Measurements from ENCODE around the gene MRPL4. TPM values are rescaled to one million over a fixed set of nuclear protein-coding genes. Genes with fewer than 3 reads are reported as not detected.

Gene MRPL4
- total and polyA plus RNA-seq, 2 of the 13 experiments (the other 11 are each of a cell fraction or from before 2014, with no cell fraction given) = 40.6 to 42.5 TPM

DNA sequence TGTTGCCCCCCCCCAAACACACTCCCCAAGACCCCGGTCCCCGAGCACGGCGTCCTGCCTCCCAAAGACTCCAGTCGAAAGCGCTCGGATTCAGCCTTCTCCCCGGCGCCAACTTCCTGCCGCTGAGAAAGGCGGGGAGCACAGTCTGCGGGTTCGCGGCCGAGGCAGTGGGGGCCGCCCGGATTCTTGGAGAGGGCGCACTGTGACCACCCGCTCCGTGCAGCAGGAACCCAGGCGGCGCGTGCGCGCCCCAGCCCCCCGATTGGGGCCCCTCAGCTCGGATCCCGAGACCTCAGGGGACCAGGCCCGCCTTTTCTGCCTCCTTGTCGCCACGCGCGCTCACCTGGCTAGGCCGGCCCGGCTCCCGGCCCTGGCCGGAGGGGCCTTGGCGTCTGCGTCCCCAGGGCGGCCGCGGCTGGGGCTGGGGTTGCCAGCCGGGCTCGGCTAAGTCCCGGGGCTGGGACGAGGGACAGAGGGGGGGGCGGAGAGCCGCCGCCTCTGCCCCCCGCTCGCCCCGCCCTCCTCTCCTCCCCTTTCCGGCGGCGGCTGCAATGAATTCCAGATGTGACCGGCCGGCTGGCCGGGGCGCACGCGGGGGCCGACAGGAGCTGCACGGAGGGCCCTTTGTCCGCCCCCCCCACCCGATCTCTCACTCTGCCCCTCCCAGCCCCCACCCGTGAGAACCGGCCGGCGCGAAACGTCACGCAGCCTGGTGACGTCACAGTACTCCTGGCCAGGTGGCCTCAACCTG, 21.0 kb upstream of the MRPL4 start, which contains the start of gene S1PR2 (continued):
- TF ChIP-seq, protein P1, sequence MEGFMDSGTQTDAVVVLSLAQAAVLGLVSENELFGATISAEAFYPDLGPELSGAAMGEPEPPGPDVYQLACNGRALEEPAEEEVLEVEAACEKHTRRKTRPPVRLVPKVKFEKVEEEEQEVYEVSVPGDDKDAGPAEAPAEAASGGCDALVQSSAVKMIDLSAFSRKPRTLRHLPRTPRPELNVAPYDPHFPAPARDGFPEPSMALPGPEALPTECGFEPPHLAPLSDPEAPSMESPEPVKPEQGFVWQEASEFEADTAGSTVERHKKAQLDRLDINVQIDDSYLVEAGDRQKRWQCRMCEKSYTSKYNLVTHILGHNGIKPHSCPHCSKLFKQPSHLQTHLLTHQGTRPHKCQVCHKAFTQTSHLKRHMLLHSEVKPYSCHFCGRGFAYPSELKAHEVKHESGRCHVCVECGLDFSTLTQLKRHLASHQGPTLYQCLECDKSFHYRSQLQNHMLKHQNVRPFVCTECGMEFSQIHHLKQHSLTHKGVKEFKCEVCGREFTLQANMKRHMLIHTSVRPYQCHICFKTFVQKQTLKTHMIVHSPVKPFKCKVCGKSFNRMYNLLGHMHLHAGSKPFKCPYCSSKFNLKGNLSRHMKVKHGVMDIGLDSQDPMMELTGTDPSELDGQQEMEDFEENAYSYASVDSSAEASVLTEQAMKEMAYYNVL (CRISPR knock-in tag; IDR thresholded peaks at IDR 0.05; ENCODE audit: borderline replicate concordance) = no peak
- TF ChIP-seq ZNF451 (CRISPR knock-in tag; IDR thresholded peaks at IDR 0.05) = 0 out of 2 replicates have a peak, but pooled peaks have one; percentile 16
- no peak for TF ChIP-seq ZEB1 (IDR thresholded peaks at IDR 0.05; ENCODE audit: insufficient replicate concordance, low read depth)
- TF ChIP-seq, protein P2, sequence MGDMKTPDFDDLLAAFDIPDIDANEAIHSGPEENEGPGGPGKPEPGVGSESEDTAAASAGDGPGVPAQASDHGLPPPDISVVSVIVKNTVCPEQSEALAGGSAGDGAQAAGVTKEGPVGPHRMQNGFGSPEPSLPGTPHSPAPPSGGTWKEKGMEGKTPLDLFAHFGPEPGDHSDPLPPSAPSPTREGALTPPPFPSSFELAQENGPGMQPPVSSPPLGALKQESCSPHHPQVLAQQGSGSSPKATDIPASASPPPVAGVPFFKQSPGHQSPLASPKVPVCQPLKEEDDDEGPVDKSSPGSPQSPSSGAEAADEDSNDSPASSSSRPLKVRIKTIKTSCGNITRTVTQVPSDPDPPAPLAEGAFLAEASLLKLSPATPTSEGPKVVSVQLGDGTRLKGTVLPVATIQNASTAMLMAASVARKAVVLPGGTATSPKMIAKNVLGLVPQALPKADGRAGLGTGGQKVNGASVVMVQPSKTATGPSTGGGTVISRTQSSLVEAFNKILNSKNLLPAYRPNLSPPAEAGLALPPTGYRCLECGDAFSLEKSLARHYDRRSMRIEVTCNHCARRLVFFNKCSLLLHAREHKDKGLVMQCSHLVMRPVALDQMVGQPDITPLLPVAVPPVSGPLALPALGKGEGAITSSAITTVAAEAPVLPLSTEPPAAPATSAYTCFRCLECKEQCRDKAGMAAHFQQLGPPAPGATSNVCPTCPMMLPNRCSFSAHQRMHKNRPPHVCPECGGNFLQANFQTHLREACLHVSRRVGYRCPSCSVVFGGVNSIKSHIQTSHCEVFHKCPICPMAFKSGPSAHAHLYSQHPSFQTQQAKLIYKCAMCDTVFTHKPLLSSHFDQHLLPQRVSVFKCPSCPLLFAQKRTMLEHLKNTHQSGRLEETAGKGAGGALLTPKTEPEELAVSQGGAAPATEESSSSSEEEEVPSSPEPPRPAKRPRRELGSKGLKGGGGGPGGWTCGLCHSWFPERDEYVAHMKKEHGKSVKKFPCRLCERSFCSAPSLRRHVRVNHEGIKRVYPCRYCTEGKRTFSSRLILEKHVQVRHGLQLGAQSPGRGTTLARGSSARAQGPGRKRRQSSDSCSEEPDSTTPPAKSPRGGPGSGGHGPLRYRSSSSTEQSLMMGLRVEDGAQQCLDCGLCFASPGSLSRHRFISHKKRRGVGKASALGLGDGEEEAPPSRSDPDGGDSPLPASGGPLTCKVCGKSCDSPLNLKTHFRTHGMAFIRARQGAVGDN (CRISPR knock-in tag; IDR thresholded peaks at IDR 0.05) = peak; percentile 78
- TF ChIP-seq MYC (CRISPR knock-in tag; IDR thresholded peaks at IDR 0.05; ENCODE audit: borderline replicate concordance) = no peak; the same call in 1 of the 2 replicates
- TF ChIP-seq, protein P3, sequence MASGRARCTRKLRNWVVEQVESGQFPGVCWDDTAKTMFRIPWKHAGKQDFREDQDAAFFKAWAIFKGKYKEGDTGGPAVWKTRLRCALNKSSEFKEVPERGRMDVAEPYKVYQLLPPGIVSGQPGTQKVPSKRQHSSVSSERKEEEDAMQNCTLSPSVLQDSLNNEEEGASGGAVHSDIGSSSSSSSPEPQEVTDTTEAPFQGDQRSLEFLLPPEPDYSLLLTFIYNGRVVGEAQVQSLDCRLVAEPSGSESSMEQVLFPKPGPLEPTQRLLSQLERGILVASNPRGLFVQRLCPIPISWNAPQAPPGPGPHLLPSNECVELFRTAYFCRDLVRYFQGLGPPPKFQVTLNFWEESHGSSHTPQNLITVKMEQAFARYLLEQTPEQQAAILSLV (CRISPR knock-in tag; IDR thresholded peaks at IDR 0.05; ENCODE audit: borderline replicate concordance) = no peak
- no peak for TF ChIP-seq ATAD3A (CRISPR knock-in tag; IDR thresholded peaks at IDR 0.05)
- TF ChIP-seq ZNF772 (CRISPR knock-in tag; IDR thresholded peaks at IDR 0.05) = no peak
- TF ChIP-seq, protein P4, sequence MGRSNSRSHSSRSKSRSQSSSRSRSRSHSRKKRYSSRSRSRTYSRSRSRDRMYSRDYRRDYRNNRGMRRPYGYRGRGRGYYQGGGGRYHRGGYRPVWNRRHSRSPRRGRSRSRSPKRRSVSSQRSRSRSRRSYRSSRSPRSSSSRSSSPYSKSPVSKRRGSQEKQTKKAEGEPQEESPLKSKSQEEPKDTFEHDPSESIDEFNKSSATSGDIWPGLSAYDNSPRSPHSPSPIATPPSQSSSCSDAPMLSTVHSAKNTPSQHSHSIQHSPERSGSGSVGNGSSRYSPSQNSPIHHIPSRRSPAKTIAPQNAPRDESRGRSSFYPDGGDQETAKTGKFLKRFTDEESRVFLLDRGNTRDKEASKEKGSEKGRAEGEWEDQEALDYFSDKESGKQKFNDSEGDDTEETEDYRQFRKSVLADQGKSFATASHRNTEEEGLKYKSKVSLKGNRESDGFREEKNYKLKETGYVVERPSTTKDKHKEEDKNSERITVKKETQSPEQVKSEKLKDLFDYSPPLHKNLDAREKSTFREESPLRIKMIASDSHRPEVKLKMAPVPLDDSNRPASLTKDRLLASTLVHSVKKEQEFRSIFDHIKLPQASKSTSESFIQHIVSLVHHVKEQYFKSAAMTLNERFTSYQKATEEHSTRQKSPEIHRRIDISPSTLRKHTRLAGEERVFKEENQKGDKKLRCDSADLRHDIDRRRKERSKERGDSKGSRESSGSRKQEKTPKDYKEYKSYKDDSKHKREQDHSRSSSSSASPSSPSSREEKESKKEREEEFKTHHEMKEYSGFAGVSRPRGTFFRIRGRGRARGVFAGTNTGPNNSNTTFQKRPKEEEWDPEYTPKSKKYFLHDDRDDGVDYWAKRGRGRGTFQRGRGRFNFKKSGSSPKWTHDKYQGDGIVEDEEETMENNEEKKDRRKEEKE (IDR thresholded peaks at IDR 0.05) = no peak
- no peak for TF ChIP-seq RARG (CRISPR knock-in tag; IDR thresholded peaks at IDR 0.05; ENCODE audit: low read depth)
- no peak for TF ChIP-seq PHF5A (CRISPR knock-in tag; IDR thresholded peaks at IDR 0.05; ENCODE audit: low read depth, unreplicated experiment)
- TF ChIP-seq, protein P5, sequence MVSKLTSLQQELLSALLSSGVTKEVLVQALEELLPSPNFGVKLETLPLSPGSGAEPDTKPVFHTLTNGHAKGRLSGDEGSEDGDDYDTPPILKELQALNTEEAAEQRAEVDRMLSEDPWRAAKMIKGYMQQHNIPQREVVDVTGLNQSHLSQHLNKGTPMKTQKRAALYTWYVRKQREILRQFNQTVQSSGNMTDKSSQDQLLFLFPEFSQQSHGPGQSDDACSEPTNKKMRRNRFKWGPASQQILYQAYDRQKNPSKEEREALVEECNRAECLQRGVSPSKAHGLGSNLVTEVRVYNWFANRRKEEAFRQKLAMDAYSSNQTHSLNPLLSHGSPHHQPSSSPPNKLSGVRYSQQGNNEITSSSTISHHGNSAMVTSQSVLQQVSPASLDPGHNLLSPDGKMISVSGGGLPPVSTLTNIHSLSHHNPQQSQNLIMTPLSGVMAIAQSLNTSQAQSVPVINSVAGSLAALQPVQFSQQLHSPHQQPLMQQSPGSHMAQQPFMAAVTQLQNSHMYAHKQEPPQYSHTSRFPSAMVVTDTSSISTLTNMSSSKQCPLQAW (CRISPR knock-in tag; IDR thresholded peaks at IDR 0.05) = no peak
- no peak; the same call in 1 of the 2 replicates for TF ChIP-seq ZNF788 (CRISPR knock-in tag; IDR thresholded peaks at IDR 0.05; ENCODE audit: borderline replicate concordance)
- TF ChIP-seq ZNF558 (CRISPR knock-in tag; IDR thresholded peaks at IDR 0.05; ENCODE audit: borderline replicate concordance) = no peak
- TF ChIP-seq GTF2F1 (IDR thresholded peaks at IDR 0.05; ENCODE audit: low read length) = no peak
- 0 out of 2 replicates have a peak, but pooled peaks have one; percentile 61 for TF ChIP-seq ZBTB21 (CRISPR knock-in tag; IDR thresholded peaks at IDR 0.05)

All from HepG2 (cell line).